ENCODE data around the gene INPP5F.
A peak's percentile ranks its signal among the peaks of the same experiment; 100 is the strongest.

Gene INPP5F

GRCh38 chr10:119801176-119801575 is 75.3 kb downstream of the INPP5F start:
- Mint-ChIP-seq H3K4me3 (no peak overlapping the region), H3K36me3 (ENCODE audit: low read depth) (peaks cover 39% of the 10 kb centered on the region), H3K9me3 (no peaks in the 10 kb centered on the region), H3K27ac (no peak overlapping the region), H3K4me1 (ENCODE audit: low read depth) (peaks cover 3% of the 10 kb centered on the region), H3K27me3 (no peaks in the 10 kb centered on the region)

GRCh38 chr10:119801998-119802538 is 76.2 kb downstream of the INPP5F start:
- no peaks in the 10 kb centered on the region for H3K9me3 Mint-ChIP-seq
- no peaks in the 10 kb centered on the region for H3K27me3 Mint-ChIP-seq

GRCh38 chr10:119803264-119803663 is 77.4 kb downstream of the INPP5F start:
- Mint-ChIP-seq H3K4me3 (no peak overlapping the region), H3K27ac (no peak overlapping the region), H3K36me3 (ENCODE audit: low read depth) (peaks cover 31% of the 10 kb centered on the region), H3K27me3 (no peaks in the 10 kb centered on the region), H3K9me3 (no peaks in the 10 kb centered on the region), H3K4me1 (ENCODE audit: low read depth) (peaks cover 8% of the 10 kb centered on the region)

More at GRCh38 chr10:119801998-119802538, 76.2 kb downstream of the INPP5F start:
- Mint-ChIP-seq H3K27ac (no peak overlapping the region), H3K4me1 (ENCODE audit: low read depth) (peaks cover 3% of the 10 kb centered on the region), H3K36me3 (ENCODE audit: low read depth) (peaks cover 30% of the 10 kb centered on the region), H3K4me3 (no peak overlapping the region)

- H3K27me3 Mint-ChIP-seq, result no peaks in the 10 kb centered on the region
- H3K27ac Mint-ChIP-seq, result no peak overlapping the region
- H3K9me3 Mint-ChIP-seq, result no peaks in the 10 kb centered on the region
- H3K4me1 Mint-ChIP-seq (ENCODE audit: low read depth), result peaks cover 8% of the 10 kb centered on the region
- no peak overlapping the region for H3K4me3 Mint-ChIP-seq
- H3K36me3 Mint-ChIP-seq (ENCODE audit: low read depth), result peaks cover 30% of the 10 kb centered on the region
Measured at GRCh38 chr10:119805702-119806230, 79.9 kb downstream of the INPP5F start.

GRCh38 chr10:119806334-119807130 is 80.7 kb downstream of the INPP5F start:
- Mint-ChIP-seq H3K4me3 (no peak overlapping the region), H3K9me3 (no peaks in the 10 kb centered on the region), H3K4me1 (ENCODE audit: low read depth) (peaks cover 8% of the 10 kb centered on the region), H3K36me3 (ENCODE audit: low read depth) (peaks cover 30% of the 10 kb centered on the region), H3K27ac (no peak overlapping the region), H3K27me3 (no peaks in the 10 kb centered on the region)

DNA sequence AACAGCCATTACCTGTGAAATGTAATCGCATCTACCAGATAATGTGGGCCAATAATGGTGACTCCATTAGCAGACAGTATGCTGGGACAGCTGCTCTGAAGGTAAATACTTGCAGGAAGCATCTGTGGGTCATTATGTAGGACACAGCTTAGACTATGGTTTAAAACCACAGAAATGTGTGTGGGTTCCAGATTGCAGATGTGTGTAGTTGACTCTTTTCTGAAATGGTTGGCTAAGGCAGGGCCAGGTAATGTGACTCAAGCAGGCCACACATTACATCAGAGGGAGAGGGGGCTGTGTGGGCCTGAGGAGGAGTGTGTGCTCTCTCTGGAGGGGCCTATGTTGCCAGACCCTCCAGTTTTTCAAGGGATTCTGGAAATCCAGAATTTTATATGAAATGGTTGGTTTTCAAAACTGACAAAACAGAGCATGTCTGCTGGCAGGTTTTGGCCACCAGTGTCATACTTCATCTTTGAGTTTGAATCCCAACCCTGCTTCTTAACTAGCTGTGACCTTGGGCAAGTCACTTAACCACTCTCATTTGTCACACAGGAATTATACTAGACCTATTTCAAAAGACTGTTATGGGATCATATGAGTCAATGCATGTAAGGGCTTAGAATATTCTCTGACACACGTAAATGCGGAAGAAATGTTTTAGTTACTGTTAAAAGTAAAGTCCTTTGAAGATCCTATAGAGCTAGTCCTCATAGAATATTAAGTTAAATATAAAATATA is 82.3 kb downstream of the INPP5F start:
- H3K4me3 Mint-ChIP-seq, result no peak overlapping the region
- peaks cover 41% of the 10 kb centered on the region for H3K36me3 Mint-ChIP-seq (ENCODE audit: low read depth)
- H3K9me3 Mint-ChIP-seq, result no peaks in the 10 kb centered on the region
- peaks cover 5% of the 10 kb centered on the region for H3K4me1 Mint-ChIP-seq (ENCODE audit: low read depth)
- H3K27me3 Mint-ChIP-seq, result no peaks in the 10 kb centered on the region
- H3K27ac Mint-ChIP-seq, result peak overlapping the region; percentile 55

DNA sequence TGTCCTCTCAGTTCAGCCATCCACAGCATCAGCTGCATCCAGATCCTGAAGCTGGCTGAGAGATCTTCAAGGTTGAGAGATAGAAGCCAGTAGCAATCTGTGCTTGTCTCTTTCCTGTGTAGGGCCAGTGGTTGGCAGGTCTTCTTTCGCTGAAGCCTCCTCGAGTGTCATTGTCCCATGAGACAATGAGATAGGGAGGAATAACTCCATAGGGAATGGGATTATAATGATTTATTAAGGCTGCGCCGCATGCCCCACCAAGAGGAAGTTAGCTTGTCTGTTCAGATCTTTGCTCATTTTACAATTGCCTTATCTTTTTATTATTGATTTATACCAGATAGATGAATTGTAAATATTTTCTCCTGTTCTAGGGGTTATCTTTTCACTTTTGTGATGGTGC is 85.3 kb downstream of the INPP5F start:
- Mint-ChIP-seq H3K4me3 (no peak overlapping the region), H3K27ac (no peak overlapping the region), H3K4me1 (ENCODE audit: low read depth) (peaks cover 10% of the 10 kb centered on the region), H3K27me3 (no peaks in the 10 kb centered on the region), H3K36me3 (ENCODE audit: low read depth) (peaks cover 40% of the 10 kb centered on the region), H3K9me3 (no peaks in the 10 kb centered on the region)

DNA sequence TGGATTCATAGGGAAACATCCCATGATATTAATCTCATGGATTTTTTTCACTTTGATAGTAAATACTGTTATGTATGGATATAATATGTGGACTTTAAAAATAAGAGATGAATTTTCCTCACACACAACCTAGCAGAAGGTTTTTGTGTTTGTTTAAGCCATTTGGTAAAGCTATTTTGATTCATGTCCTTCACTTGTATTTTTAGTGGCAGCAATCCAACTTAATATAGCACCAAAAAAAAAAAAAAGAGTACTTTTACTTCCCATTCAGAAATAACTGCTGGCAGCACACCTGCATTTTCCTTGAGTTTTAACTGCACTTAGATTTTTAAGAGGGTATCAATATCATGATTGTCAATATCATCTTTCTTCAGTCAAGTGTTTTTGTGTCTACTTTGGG is 86.8 kb downstream of the INPP5F start:
- Mint-ChIP-seq H3K27me3 (no peaks in the 10 kb centered on the region), H3K4me1 (ENCODE audit: low read depth) (peaks cover 10% of the 10 kb centered on the region), H3K27ac (no peak overlapping the region), H3K9me3 (no peaks in the 10 kb centered on the region), H3K4me3 (no peak overlapping the region), H3K36me3 (ENCODE audit: low read depth) (peaks cover 46% of the 10 kb centered on the region)

- Mint-ChIP-seq H3K36me3 (ENCODE audit: low read depth) (peaks cover 48% of the 10 kb centered on the region), H3K9me3 (no peaks in the 10 kb centered on the region), H3K4me1 (ENCODE audit: low read depth) (peaks cover 5% of the 10 kb centered on the region), H3K27me3 (no peaks in the 10 kb centered on the region), H3K4me3 (no peak overlapping the region), H3K27ac (no peak overlapping the region)
Measured at GRCh38 chr10:119815671-119816070, 89.8 kb downstream of the INPP5F start.

GRCh38 chr10:119817991-119818888 is 92.4 kb downstream of the INPP5F start:
- no peak overlapping the region for H3K4me3 Mint-ChIP-seq
- no peak overlapping the region for H3K27ac Mint-ChIP-seq
- no peaks in the 10 kb centered on the region for H3K9me3 Mint-ChIP-seq
- H3K27me3 Mint-ChIP-seq, result no peaks in the 10 kb centered on the region
- peaks cover 34% of the 10 kb centered on the region for H3K36me3 Mint-ChIP-seq (ENCODE audit: low read depth)
- H3K4me1 Mint-ChIP-seq (ENCODE audit: low read depth), result peaks cover 5% of the 10 kb centered on the region

- Mint-ChIP-seq H3K4me3 (no peak overlapping the region), H3K27ac (no peak overlapping the region), H3K4me1 (ENCODE audit: low read depth) (peaks cover 5% of the 10 kb centered on the region), H3K9me3 (no peaks in the 10 kb centered on the region), H3K36me3 (ENCODE audit: low read depth) (peaks cover 37% of the 10 kb centered on the region), H3K27me3 (no peaks in the 10 kb centered on the region)
Measured at GRCh38 chr10:119818889-119819270, 93.0 kb downstream of the INPP5F start.

GRCh38 chr10:119821182-119821581 is 95.3 kb downstream of the INPP5F start:
- no peaks in the 10 kb centered on the region for H3K27me3 Mint-ChIP-seq
- H3K4me1 Mint-ChIP-seq (ENCODE audit: low read depth), result no peaks in the 10 kb centered on the region
- H3K36me3 Mint-ChIP-seq (ENCODE audit: low read depth), result peaks cover 41% of the 10 kb centered on the region
- no peaks in the 10 kb centered on the region for H3K9me3 Mint-ChIP-seq
- H3K4me3 Mint-ChIP-seq, result no peak overlapping the region
- H3K27ac Mint-ChIP-seq, result no peak overlapping the region

- Mint-ChIP-seq H3K4me3 (no peak overlapping the region), H3K4me1 (ENCODE audit: low read depth) (no peaks in the 10 kb centered on the region), H3K9me3 (no peaks in the 10 kb centered on the region), H3K27me3 (no peaks in the 10 kb centered on the region), H3K36me3 (ENCODE audit: low read depth) (peaks cover 58% of the 10 kb centered on the region), H3K27ac (no peak overlapping the region)
Measured at GRCh38 chr10:119824299-119824698, 98.4 kb downstream of the INPP5F start.

DNA sequence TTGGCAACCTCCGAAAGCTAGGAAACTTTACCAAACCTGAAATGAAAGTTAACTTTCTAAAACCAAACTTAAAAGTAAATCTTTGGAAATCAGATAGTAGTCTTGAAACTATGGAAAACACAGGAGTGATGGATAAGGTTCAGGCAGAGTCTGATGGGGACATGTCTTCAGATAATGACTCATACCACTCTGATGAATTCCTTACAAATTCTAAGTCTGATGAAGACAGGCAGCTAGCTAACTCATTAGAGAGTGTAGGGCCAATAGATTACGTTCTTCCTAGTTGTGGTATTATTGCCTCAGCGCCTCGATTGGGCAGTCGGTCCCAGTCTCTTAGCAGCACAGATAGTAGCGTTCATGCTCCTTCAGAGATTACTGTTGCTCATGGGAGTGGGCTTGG is 100.9 kb downstream of the INPP5F start:
- Mint-ChIP-seq H3K27me3 (no peaks in the 10 kb centered on the region), H3K4me3 (no peak overlapping the region), H3K4me1 (ENCODE audit: low read depth) (no peaks in the 10 kb centered on the region), H3K36me3 (ENCODE audit: low read depth) (peaks cover 78% of the 10 kb centered on the region), H3K27ac (no peak overlapping the region), H3K9me3 (no peaks in the 10 kb centered on the region)
